ENCODE data around the gene KLHL3.

- TF ChIP-seq CTCF (IDR thresholded peaks at IDR 0.05): no peak
- TF ChIP-seq POLR2A (IDR thresholded peaks at IDR 0.05): no peak
- TF ChIP-seq EP300 (IDR thresholded peaks at IDR 0.05): no peak
- no peak for TF ChIP-seq POLR2AphosphoS5 (IDR thresholded peaks at IDR 0.05)
These were observed 108.6 kb downstream of the KLHL3 start for GRCh38 chr5:137627293-137627692.

Measured in suprapubic skin (tissue), 4 donors.